Vagina (tissue), 2 donors: ENCODE measurements around the gene PHLDA3. TPM values are rescaled to one million over a fixed set of nuclear protein-coding genes. Genes with fewer than 3 reads are reported as not detected.
A peak's percentile ranks its signal among the peaks of the same experiment; 100 is the strongest.

ENCODE experiments used
- DNase-seq, 2 donors: peaks; one replicate each; pipeline ENCODE4 v3.0.0-alpha.2; 2017; ENCODE audit errors: extremely low spot score in 2 of 2
- H3K27ac ChIP-seq: fragments of 200-600 bp; sonication (generic); one replicate; pipeline ENCODE4 v1.5.1; 2019
- H3K27me3 ChIP-seq: fragments of 200-600 bp; sonication (generic); one replicate; pipeline ENCODE4 v1.5.1; 2019
- H3K36me3 ChIP-seq, 2 donors: fragments of 200-600 bp; sonication (generic); one replicate each; pipeline ENCODE4 v1.5.1; 2017 to 2019
- H3K4me1 ChIP-seq: fragments of 200-600 bp; sonication (generic); one replicate; pipeline ENCODE4 v1.5.1; 2019
- H3K4me3 ChIP-seq, 2 donors: fragments of 200-600 bp; sonication (generic); 1 replicate in 1 of 2; 2 replicates in 1 of 2; pipeline ENCODE4 v1.5.1; 2016 to 2019
- H3K9me3 ChIP-seq: fragments of 200-600 bp; sonication (generic); one replicate; pipeline ENCODE4 v1.5.1; 2019
- POLR2A ChIP-seq, 2 donors: fragments of 450-650 bp; IDR thresholded peaks; one replicate each; pipeline ENCODE4 v1.6.1; 2017; ENCODE audit warnings: antibody characterized with exemption in 2 of 2, mild to moderate bottlenecking in 2 of 2, moderate library complexity in 2 of 2
- POLR2AphosphoS5 ChIP-seq, 2 donors: sonication (generic); formaldehyde crosslinking; IDR thresholded peaks; one replicate each; pipeline ENCODE4 v1.9.0; 2017; ENCODE audit warnings: antibody characterized with exemption in 2 of 2, mild to moderate bottlenecking in 2 of 2, low read depth in 1 of 2; ENCODE audit not compliant: insufficient read depth in 1 of 2
- intact Hi-C: fragments of 100-400 bp; cut with DNase I; formaldehyde crosslinking; loops from one replicate; pipeline ENCODE4 v1.15.1; 2023
- total RNA-seq: library from RNA; depleted of rRNA; stranded (reverse); fragments of >200 nt; gene quantifications from one replicate; pipeline ENCODE4 v1.2.3, GENCODE V29; 2016
- TF ChIP-seq, protein P1 (sequence below), 3 experiments: fragments of 450-650 bp in 2 of 3; fragments of 200-600 bp in 1 of 3; sonication (generic) in 1 of 3; IDR thresholded peaks; one replicate each; pipeline ENCODE4 v1.5.1; 2017 to 2019; ENCODE audit warnings: antibody characterized with exemption in 3 of 3, mild to moderate bottlenecking in 2 of 3, moderate library complexity in 2 of 3

The PHLDA3 gene
- total RNA-seq, 1 donor from 2014 or later = 80.5 TPM

DNA sequence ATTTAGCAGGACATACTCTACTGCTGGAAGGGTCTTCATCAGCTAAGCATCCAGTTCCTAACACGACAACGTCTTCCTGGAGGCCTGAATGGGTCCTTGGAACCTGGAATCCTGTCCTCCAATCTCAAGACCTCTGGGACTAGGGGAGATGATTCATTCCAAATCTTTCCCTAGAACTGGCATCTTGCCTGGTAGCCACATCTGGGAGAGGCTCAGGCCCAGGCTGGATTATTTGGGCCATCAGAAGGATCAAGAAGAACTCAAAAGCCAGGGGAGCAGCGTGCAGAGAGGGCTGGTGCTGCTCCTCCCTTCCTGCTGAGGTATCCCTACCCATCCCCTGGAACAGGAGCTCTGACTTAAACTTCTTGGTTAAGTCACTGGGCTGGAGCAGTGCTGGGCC is 2.8 kb upstream of the PHLDA3 start:
- peak overlapping the region; percentile 46 for H3K27ac ChIP-seq
- TF ChIP-seq POLR2AphosphoS5 (IDR thresholded peaks at IDR 0.05; ENCODE audit: insufficient read depth in 1 of 2, low read depth in 1 of 2) = no peak
- TF ChIP-seq, protein P1, sequence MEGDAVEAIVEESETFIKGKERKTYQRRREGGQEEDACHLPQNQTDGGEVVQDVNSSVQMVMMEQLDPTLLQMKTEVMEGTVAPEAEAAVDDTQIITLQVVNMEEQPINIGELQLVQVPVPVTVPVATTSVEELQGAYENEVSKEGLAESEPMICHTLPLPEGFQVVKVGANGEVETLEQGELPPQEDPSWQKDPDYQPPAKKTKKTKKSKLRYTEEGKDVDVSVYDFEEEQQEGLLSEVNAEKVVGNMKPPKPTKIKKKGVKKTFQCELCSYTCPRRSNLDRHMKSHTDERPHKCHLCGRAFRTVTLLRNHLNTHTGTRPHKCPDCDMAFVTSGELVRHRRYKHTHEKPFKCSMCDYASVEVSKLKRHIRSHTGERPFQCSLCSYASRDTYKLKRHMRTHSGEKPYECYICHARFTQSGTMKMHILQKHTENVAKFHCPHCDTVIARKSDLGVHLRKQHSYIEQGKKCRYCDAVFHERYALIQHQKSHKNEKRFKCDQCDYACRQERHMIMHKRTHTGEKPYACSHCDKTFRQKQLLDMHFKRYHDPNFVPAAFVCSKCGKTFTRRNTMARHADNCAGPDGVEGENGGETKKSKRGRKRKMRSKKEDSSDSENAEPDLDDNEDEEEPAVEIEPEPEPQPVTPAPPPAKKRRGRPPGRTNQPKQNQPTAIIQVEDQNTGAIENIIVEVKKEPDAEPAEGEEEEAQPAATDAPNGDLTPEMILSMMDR (IDR thresholded peaks at IDR 0.05) = no peak
- no peak for TF ChIP-seq POLR2A (IDR thresholded peaks at IDR 0.05)
- no peak overlapping the region for H3K4me3 ChIP-seq
- no peaks in the 10 kb centered on the region for H3K36me3 ChIP-seq
- peaks cover 37% of the 10 kb centered on the region for H3K4me1 ChIP-seq
- no peak for DNase-seq
- no peaks in the 10 kb centered on the region for H3K27me3 ChIP-seq
- H3K9me3 ChIP-seq = no peaks in the 10 kb centered on the region
- intact Hi-C loops = no loop called here

DNA sequence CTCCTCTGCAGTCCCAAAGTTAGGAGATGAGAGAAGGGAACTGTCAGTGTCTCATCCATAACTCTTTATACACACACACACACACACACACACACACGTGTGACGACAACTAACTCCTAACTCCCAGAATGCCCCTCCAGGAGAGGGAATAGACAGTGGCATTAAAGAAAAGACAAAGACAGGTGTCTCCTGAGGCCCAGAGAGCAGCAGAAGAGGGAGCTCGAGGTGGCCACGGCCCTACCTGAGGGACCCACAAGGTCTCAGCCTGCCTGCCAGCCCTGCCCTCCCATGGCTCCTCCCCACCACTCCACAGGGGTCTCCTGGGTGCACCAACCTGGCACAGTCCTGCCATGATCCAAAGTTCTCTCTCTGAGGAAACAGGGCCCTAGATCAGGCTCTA is 1.6 kb upstream of the PHLDA3 start:
- intact Hi-C loops = no loop called here
- Histone ChIP-seq H3K9me3 (no peaks in the 10 kb centered on the region), H3K27me3 (no peaks in the 10 kb centered on the region), H3K27ac (peak overlapping the region; percentile 96), H3K4me1 (peaks cover 46% of the 10 kb centered on the region), H3K36me3 (peaks cover 0 to 3% of the 10 kb centered on the region in 2 donors), H3K4me3 (no peak overlapping the region)
- TF ChIP-seq, protein P1 (IDR thresholded peaks at IDR 0.05) = no peak
- no peak for TF ChIP-seq POLR2AphosphoS5 (IDR thresholded peaks at IDR 0.05; ENCODE audit: insufficient read depth in 1 of 2, low read depth in 1 of 2)
- TF ChIP-seq POLR2A (IDR thresholded peaks at IDR 0.05) = no peak
- DNase-seq = no peak

- Histone ChIP-seq H3K9me3 (no peaks in the 10 kb centered on the region), H3K27me3 (no peaks in the 10 kb centered on the region), H3K36me3 (peaks cover 0 to 12% of the 10 kb centered on the region in 2 donors), H3K4me3 (peak overlapping the region; percentile 71 to 75), H3K4me1 (peaks cover 49% of the 10 kb centered on the region), H3K27ac (peak overlapping the region; percentile 96)
- intact Hi-C loops = no loop called here
- DNase-seq = no peak
- TF ChIP-seq, protein P1 (IDR thresholded peaks at IDR 0.05) = no peak
- TF ChIP-seq POLR2A (IDR thresholded peaks at IDR 0.05) (no peak), POLR2AphosphoS5 (IDR thresholded peaks at IDR 0.05; ENCODE audit: insufficient read depth in 1 of 2, low read depth in 1 of 2) (no peak)
Observed at GRCh38 chr1:201469645-201470074, 672 bp upstream of the PHLDA3 start.

- peaks cover 56% of the 10 kb centered on the region for H3K4me1 ChIP-seq
- peaks cover 0 to 16% of the 10 kb centered on the region in 2 donors for H3K36me3 ChIP-seq
- peak in 1 of 2 donors; percentile 3 for TF ChIP-seq POLR2A (IDR thresholded peaks at IDR 0.05)
- TF ChIP-seq, protein P1 (IDR thresholded peaks at IDR 0.05) = no peak
- TF ChIP-seq POLR2AphosphoS5 (IDR thresholded peaks at IDR 0.05; ENCODE audit: insufficient read depth in 1 of 2, low read depth in 1 of 2) = peak in 1 of 2 donors; percentile 3
- DNase-seq = no peak
- peak overlapping the region; percentile 96 for H3K27ac ChIP-seq
- intact Hi-C loops = no loop called here
- H3K27me3 ChIP-seq = no peaks in the 10 kb centered on the region
- no peaks in the 10 kb centered on the region for H3K9me3 ChIP-seq
- peak overlapping the region; percentile 71 to 75 for H3K4me3 ChIP-seq
Observed at GRCh38 chr1:201468501-201468843, 516 bp downstream of the PHLDA3 start.

- H3K9me3 ChIP-seq = no peaks in the 10 kb centered on the region
- peak overlapping the region; percentile 71 to 75 for H3K4me3 ChIP-seq
- intact Hi-C loops = no loop called here
- H3K27me3 ChIP-seq = no peaks in the 10 kb centered on the region
- H3K36me3 ChIP-seq = peaks cover 0 to 16% of the 10 kb centered on the region in 2 donors
- DNase-seq = no peak
- peaks cover 70% of the 10 kb centered on the region for H3K4me1 ChIP-seq
- H3K27ac ChIP-seq = peak overlapping the region; percentile 96
- TF ChIP-seq POLR2AphosphoS5 (IDR thresholded peaks at IDR 0.05; ENCODE audit: insufficient read depth in 1 of 2, low read depth in 1 of 2) (no peak), POLR2A (IDR thresholded peaks at IDR 0.05) (no peak)
- TF ChIP-seq, protein P1 (IDR thresholded peaks at IDR 0.05) = no peak
Observed at GRCh38 chr1:201466492-201466891, 2.5 kb downstream of the PHLDA3 start.
